Fibroblast of lung (primary cell): ENCODE results near the gene QPCTL.

Source experiments
- CTCF ChIP-seq, 2 donors: IDR thresholded peaks in 1 of 2; conservative IDR thresholded peaks in 1 of 2; 1 replicate in 1 of 2; 2 replicates in 1 of 2; pipeline ENCODE4 v1.5.1; 2011 to 2012; ENCODE audit warnings: low read length in 2 of 2, control low read depth in 1 of 2, inconsistent platforms in 1 of 2, low read depth in 1 of 2, mild to moderate bottlenecking in 1 of 2
- EZH2 ChIP-seq: IDR thresholded peaks from 2 replicates; pipeline ENCODE4 v1.5.1; 2012; ENCODE audit warnings: low read length, control low read depth, mild to moderate bottlenecking; ENCODE audit errors: missing control alignments

GRCh38 chr19:45729800-45730290 lies 37.4 kb downstream of the QPCTL start:
- no peak for TF ChIP-seq EZH2
- no peak for TF ChIP-seq CTCF (conservative IDR thresholded peaks at IDR 0.05 in 1 of 2, IDR thresholded peaks at IDR 0.05 in 1 of 2; ENCODE audit: low read depth in 1 of 2, low read length in 2 of 2)
